HFF-Myc (cell line): ENCODE measurements around the gene ZKSCAN2.

Experiments
- DNase-seq: peaks from one replicate; pipeline ENCODE4 v3.0.0-alpha.2; 2011; ENCODE audit warnings: low read depth; ENCODE audit errors: extremely low read depth
- H3K4me3 ChIP-seq: replicated peaks from 2 replicates; pipeline ENCODE4 v1.5.1; 2011; ENCODE audit warnings: low read depth, mild to moderate bottlenecking, control low read depth, low read length
- TF ChIP-seq, protein P1 (sequence below): IDR thresholded peaks from 2 replicates; pipeline ENCODE4 v1.5.1; 2012; ENCODE audit warnings: mild to moderate bottlenecking, low read depth, low read length, control low read depth; ENCODE audit errors: missing control alignments

The ZKSCAN2 gene

GRCh38 chr16:25258861-25259179 lies 1.2 kb upstream of the ZKSCAN2 start:
- no peak for DNase-seq
- peak overlapping the region; percentile 75 for H3K4me3 ChIP-seq
- TF ChIP-seq, protein P1, sequence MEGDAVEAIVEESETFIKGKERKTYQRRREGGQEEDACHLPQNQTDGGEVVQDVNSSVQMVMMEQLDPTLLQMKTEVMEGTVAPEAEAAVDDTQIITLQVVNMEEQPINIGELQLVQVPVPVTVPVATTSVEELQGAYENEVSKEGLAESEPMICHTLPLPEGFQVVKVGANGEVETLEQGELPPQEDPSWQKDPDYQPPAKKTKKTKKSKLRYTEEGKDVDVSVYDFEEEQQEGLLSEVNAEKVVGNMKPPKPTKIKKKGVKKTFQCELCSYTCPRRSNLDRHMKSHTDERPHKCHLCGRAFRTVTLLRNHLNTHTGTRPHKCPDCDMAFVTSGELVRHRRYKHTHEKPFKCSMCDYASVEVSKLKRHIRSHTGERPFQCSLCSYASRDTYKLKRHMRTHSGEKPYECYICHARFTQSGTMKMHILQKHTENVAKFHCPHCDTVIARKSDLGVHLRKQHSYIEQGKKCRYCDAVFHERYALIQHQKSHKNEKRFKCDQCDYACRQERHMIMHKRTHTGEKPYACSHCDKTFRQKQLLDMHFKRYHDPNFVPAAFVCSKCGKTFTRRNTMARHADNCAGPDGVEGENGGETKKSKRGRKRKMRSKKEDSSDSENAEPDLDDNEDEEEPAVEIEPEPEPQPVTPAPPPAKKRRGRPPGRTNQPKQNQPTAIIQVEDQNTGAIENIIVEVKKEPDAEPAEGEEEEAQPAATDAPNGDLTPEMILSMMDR: no peak

- H3K4me3 ChIP-seq: peak overlapping the region; percentile 75
- TF ChIP-seq, protein P1: no peak
- DNase-seq: peak; percentile 30
Observed at GRCh38 chr16:25257956-25258860, 563 bp upstream of the ZKSCAN2 start.

DNA sequence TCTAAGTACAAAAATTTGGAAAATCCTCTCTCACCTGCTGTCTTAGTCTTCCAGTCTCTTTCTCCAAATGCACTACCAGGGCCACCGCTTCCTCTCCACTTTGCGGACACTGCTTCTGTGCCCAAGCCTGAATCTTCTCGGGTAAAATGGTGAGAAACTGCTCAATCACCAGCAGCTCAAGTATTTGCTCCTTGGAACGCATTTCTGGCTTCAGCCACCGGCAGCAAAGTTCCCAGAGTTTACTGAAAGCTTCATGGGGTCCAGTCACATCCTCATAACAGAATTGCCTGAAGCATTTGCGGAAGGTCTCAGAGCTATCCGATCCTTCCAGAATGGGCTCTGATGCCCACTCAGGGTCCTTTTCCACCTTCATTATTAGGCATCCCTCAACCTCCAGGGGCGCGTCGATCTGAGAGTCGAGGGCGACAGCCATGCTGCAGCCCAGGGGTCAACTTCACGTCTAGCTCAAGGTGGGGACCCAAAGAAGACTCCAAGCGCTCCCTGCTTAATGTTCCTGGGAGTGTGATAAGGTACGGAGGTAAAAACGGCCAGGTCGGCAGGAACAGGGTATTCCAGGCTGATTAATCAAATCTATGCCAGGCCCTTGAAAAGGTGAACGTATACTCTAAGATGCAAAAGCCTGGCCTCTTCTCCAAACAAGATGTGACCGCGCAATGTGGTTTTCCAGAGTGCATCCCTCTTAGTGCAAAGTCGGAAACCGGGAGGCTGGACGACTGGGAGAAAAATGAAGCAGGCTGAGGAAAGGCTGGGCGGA lies 763 bp downstream of the ZKSCAN2 start:
- H3K4me3 ChIP-seq: peak overlapping the region; percentile 75
- TF ChIP-seq, protein P1: no peak
- no peak for DNase-seq

- TF ChIP-seq, protein P1: no peak
- H3K4me3 ChIP-seq: no peak overlapping the region
- no peak for DNase-seq
Observed at GRCh38 chr16:25253322-25253721, 4.3 kb downstream of the ZKSCAN2 start.

DNA sequence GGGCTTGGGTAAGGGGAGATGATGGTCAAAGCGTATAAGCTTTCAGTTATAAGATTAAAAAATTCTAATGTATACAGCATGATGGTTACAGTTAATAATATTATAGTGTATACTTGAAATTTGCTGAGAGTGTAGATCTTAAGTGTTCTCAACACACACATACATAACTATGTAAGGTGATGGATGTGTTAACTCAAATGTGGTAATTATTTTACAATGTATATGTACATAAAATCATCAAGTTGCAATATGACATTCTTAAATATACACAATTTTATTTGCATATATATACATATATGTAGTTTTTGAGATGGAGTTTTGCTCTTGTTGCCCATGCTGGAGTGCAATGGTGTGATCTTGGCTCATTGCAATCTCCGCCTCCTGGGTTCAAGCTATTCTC lies 7.2 kb downstream of the ZKSCAN2 start:
- TF ChIP-seq, protein P1: no peak
- no peak for DNase-seq

GRCh38 chr16:25235991-25236390 lies 21.7 kb downstream of the ZKSCAN2 start:
- TF ChIP-seq, protein P1: no peak
- no peak for DNase-seq

More for the DNA sequence above, 7.2 kb downstream of the ZKSCAN2 start:
- no peak overlapping the region for H3K4me3 ChIP-seq

More at GRCh38 chr16:25235991-25236390, 21.7 kb downstream of the ZKSCAN2 start:
- no peak overlapping the region for H3K4me3 ChIP-seq
